ENCODE data around the gene CORO2B.

Gene CORO2B

GRCh38 chr15:68627995-68628394 lies 49.2 kb downstream of the CORO2B start:
- Histone ChIP-seq H3K4me1 (ENCODE audit: insufficient read depth, low read length) (no peaks in the 10 kb centered on the region), H3K27ac (ENCODE audit: low read depth, low read length) (no peak overlapping the region), H3K9me3 (ENCODE audit: low read length) (no peaks in the 10 kb centered on the region), H3K27me3 (ENCODE audit: control insufficient read depth in 1 of 2, insufficient read depth in 2 of 2, low read length in 2 of 2) (no peaks in the 10 kb centered on the region), H3K4me3 (ENCODE audit: low read depth in 1 of 2, low read length in 2 of 2) (no peak overlapping the region), H3K9ac (ENCODE audit: low read length) (no peak overlapping the region), H3K36me3 (ENCODE audit: insufficient read depth, low read length) (no peaks in the 10 kb centered on the region)

GRCh38 chr15:68629519-68630210 lies 50.9 kb downstream of the CORO2B start:
- H3K4me1 ChIP-seq (ENCODE audit: insufficient read depth, low read length), result no peaks in the 10 kb centered on the region
- H3K4me3 ChIP-seq (ENCODE audit: low read depth in 1 of 2, low read length in 2 of 2), result no peak overlapping the region
- no peak overlapping the region for H3K9ac ChIP-seq (ENCODE audit: low read length)
- H3K27ac ChIP-seq (ENCODE audit: low read depth, low read length), result no peak overlapping the region
- H3K9me3 ChIP-seq (ENCODE audit: low read length), result no peaks in the 10 kb centered on the region
- H3K27me3 ChIP-seq (ENCODE audit: control insufficient read depth in 1 of 2, insufficient read depth in 2 of 2, low read length in 2 of 2), result no peaks in the 10 kb centered on the region
- H3K36me3 ChIP-seq (ENCODE audit: insufficient read depth, low read length), result no peaks in the 10 kb centered on the region

GRCh38 chr15:68630211-68630555 lies 51.4 kb downstream of the CORO2B start:
- Histone ChIP-seq H3K27me3 (ENCODE audit: control insufficient read depth in 1 of 2, insufficient read depth in 2 of 2, low read length in 2 of 2) (no peaks in the 10 kb centered on the region), H3K9me3 (ENCODE audit: low read length) (no peaks in the 10 kb centered on the region), H3K36me3 (ENCODE audit: insufficient read depth, low read length) (no peaks in the 10 kb centered on the region), H3K4me1 (ENCODE audit: insufficient read depth, low read length) (no peaks in the 10 kb centered on the region), H3K4me3 (ENCODE audit: low read depth in 1 of 2, low read length in 2 of 2) (no peak overlapping the region), H3K9ac (ENCODE audit: low read length) (no peak overlapping the region), H3K27ac (ENCODE audit: low read depth, low read length) (no peak overlapping the region)

GRCh38 chr15:68630836-68631235 lies 52.0 kb downstream of the CORO2B start:
- Histone ChIP-seq H3K9ac (ENCODE audit: low read length) (no peak overlapping the region), H3K27ac (ENCODE audit: low read depth, low read length) (no peak overlapping the region), H3K4me1 (ENCODE audit: insufficient read depth, low read length) (no peaks in the 10 kb centered on the region)

GRCh38 chr15:68631601-68632051 lies 52.8 kb downstream of the CORO2B start:
- Histone ChIP-seq H3K4me1 (ENCODE audit: insufficient read depth, low read length) (peaks cover 7% of the 10 kb centered on the region), H3K27ac (ENCODE audit: low read depth, low read length) (no peak overlapping the region), H3K36me3 (ENCODE audit: insufficient read depth, low read length) (no peaks in the 10 kb centered on the region), H3K9me3 (ENCODE audit: low read length) (no peaks in the 10 kb centered on the region), H3K9ac (ENCODE audit: low read length) (no peak overlapping the region), H3K4me3 (ENCODE audit: low read depth in 1 of 2, low read length in 2 of 2) (no peak overlapping the region), H3K27me3 (ENCODE audit: control insufficient read depth in 1 of 2, insufficient read depth in 2 of 2, low read length in 2 of 2) (no peaks in the 10 kb centered on the region)

More at GRCh38 chr15:68630836-68631235, 52.0 kb downstream of the CORO2B start:
- Histone ChIP-seq H3K4me3 (ENCODE audit: low read depth in 1 of 2, low read length in 2 of 2) (no peak overlapping the region), H3K9me3 (ENCODE audit: low read length) (no peaks in the 10 kb centered on the region), H3K36me3 (ENCODE audit: insufficient read depth, low read length) (no peaks in the 10 kb centered on the region), H3K27me3 (ENCODE audit: control insufficient read depth in 1 of 2, insufficient read depth in 2 of 2, low read length in 2 of 2) (no peaks in the 10 kb centered on the region)

- Histone ChIP-seq H3K4me1 (ENCODE audit: insufficient read depth, low read length) (peaks cover 12% of the 10 kb centered on the region), H3K36me3 (ENCODE audit: insufficient read depth, low read length) (no peaks in the 10 kb centered on the region), H3K4me3 (ENCODE audit: low read depth in 1 of 2, low read length in 2 of 2) (no peak overlapping the region), H3K9ac (ENCODE audit: low read length) (no peak overlapping the region), H3K27me3 (ENCODE audit: control insufficient read depth in 1 of 2, insufficient read depth in 2 of 2, low read length in 2 of 2) (no peaks in the 10 kb centered on the region), H3K9me3 (ENCODE audit: low read length) (no peaks in the 10 kb centered on the region), H3K27ac (ENCODE audit: low read depth, low read length) (no peak overlapping the region)
Measured at GRCh38 chr15:68632101-68632500, 53.3 kb downstream of the CORO2B start.

GRCh38 chr15:68633231-68634121 lies 54.7 kb downstream of the CORO2B start:
- H3K27ac ChIP-seq (ENCODE audit: low read depth, low read length), result no peak overlapping the region
- peaks cover 18% of the 10 kb centered on the region for H3K4me1 ChIP-seq (ENCODE audit: insufficient read depth, low read length)
- no peaks in the 10 kb centered on the region for H3K9me3 ChIP-seq (ENCODE audit: low read length)
- no peak overlapping the region for H3K4me3 ChIP-seq (ENCODE audit: low read depth in 1 of 2, low read length in 2 of 2)
- no peaks in the 10 kb centered on the region for H3K27me3 ChIP-seq (ENCODE audit: control insufficient read depth in 1 of 2, insufficient read depth in 2 of 2, low read length in 2 of 2)
- no peak overlapping the region for H3K9ac ChIP-seq (ENCODE audit: low read length)
- H3K36me3 ChIP-seq (ENCODE audit: insufficient read depth, low read length), result no peaks in the 10 kb centered on the region

- Histone ChIP-seq H3K4me3 (ENCODE audit: low read depth in 1 of 2, low read length in 2 of 2) (no peak overlapping the region), H3K27ac (ENCODE audit: low read depth, low read length) (no peak overlapping the region), H3K9me3 (ENCODE audit: low read length) (no peaks in the 10 kb centered on the region), H3K27me3 (ENCODE audit: control insufficient read depth in 1 of 2, insufficient read depth in 2 of 2, low read length in 2 of 2) (no peaks in the 10 kb centered on the region), H3K9ac (ENCODE audit: low read length) (no peak overlapping the region), H3K4me1 (ENCODE audit: insufficient read depth, low read length) (peaks cover 24% of the 10 kb centered on the region), H3K36me3 (ENCODE audit: insufficient read depth, low read length) (no peaks in the 10 kb centered on the region)
Measured at GRCh38 chr15:68634122-68634482, 55.3 kb downstream of the CORO2B start.

- H3K27ac ChIP-seq (ENCODE audit: low read depth, low read length), result no peak overlapping the region
- H3K4me1 ChIP-seq (ENCODE audit: insufficient read depth, low read length), result peaks cover 24% of the 10 kb centered on the region
- no peak overlapping the region for H3K9ac ChIP-seq (ENCODE audit: low read length)
- H3K27me3 ChIP-seq (ENCODE audit: control insufficient read depth in 1 of 2, insufficient read depth in 2 of 2, low read length in 2 of 2), result no peaks in the 10 kb centered on the region
- H3K36me3 ChIP-seq (ENCODE audit: insufficient read depth, low read length), result no peaks in the 10 kb centered on the region
- no peaks in the 10 kb centered on the region for H3K9me3 ChIP-seq (ENCODE audit: low read length)
- no peak overlapping the region for H3K4me3 ChIP-seq (ENCODE audit: low read depth in 1 of 2, low read length in 2 of 2)
Measured at GRCh38 chr15:68634531-68634930, 55.7 kb downstream of the CORO2B start.

GRCh38 chr15:68635141-68635540 lies 56.3 kb downstream of the CORO2B start:
- Histone ChIP-seq H3K27ac (ENCODE audit: low read depth, low read length) (no peak overlapping the region), H3K4me3 (ENCODE audit: low read depth in 1 of 2, low read length in 2 of 2) (no peak overlapping the region), H3K4me1 (ENCODE audit: insufficient read depth, low read length) (peaks cover 24% of the 10 kb centered on the region), H3K9me3 (ENCODE audit: low read length) (no peaks in the 10 kb centered on the region), H3K27me3 (ENCODE audit: control insufficient read depth in 1 of 2, insufficient read depth in 2 of 2, low read length in 2 of 2) (no peaks in the 10 kb centered on the region), H3K36me3 (ENCODE audit: insufficient read depth, low read length) (no peaks in the 10 kb centered on the region), H3K9ac (ENCODE audit: low read length) (no peak overlapping the region)

GRCh38 chr15:68636256-68636655 lies 57.5 kb downstream of the CORO2B start:
- Histone ChIP-seq H3K27me3 (ENCODE audit: control insufficient read depth in 1 of 2, insufficient read depth in 2 of 2, low read length in 2 of 2) (no peaks in the 10 kb centered on the region), H3K36me3 (ENCODE audit: insufficient read depth, low read length) (no peaks in the 10 kb centered on the region), H3K9me3 (ENCODE audit: low read length) (no peaks in the 10 kb centered on the region), H3K9ac (ENCODE audit: low read length) (no peak overlapping the region), H3K4me3 (ENCODE audit: low read depth in 1 of 2, low read length in 2 of 2) (no peak overlapping the region), H3K4me1 (ENCODE audit: insufficient read depth, low read length) (peaks cover 24% of the 10 kb centered on the region), H3K27ac (ENCODE audit: low read depth, low read length) (no peak overlapping the region)
